GM10248 (cell line): ENCODE measurements around the gene CPSF4L.

Experiments
- CTCF ChIA-PET: fragments of 300-600 bp; sonication (Branson Sonifier 250); formaldehyde crosslinking; extraction: SDS; loops from one replicate; lab custom pipeline; 2021; ENCODE audit warnings: antibody characterized with exemption; lab: Yijun Ruan, JAX
- POLR2A ChIA-PET: fragments of 350-650 bp; sonication (Branson Sonifier 250); formaldehyde crosslinking; extraction: SDS; loops from one replicate; lab custom pipeline; 2020; ENCODE audit warnings: antibody characterized with exemption; lab: Yijun Ruan, JAX
- DNase-seq: peaks from one replicate; pipeline ENCODE4 v3.0.0; 2012; ENCODE audit errors: extremely low spot score
- TF ChIP-seq, protein P1 (sequence below): IDR thresholded peaks from 2 replicates; pipeline ENCODE4 v1.5.1; 2012; ENCODE audit warnings: mild to moderate bottlenecking, low read depth; ENCODE audit errors: extremely low read depth, missing control alignments, control extremely low read depth

CPSF4L gene

DNA sequence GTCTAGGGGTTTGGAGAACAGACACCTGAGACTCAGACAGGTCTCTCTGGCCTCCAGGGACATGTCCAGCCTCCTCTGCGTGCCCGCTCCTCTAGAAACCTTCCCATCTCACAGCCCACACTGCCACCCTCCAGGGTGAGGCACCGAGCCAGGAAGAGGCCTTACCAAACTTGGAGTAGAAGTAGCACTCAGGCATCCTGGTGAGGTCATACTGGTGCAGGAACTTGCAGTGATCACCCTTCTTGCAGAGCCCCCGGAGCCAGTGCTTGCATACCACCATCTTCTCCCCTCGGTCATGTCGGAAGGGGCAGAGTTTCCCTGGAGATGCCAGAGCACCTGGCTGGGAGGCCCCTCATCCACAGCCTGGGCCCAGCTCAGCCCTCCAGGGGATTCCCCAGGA is 4.2 kb downstream of the CPSF4L start:
- ChIA-PET POLR2A (no interaction called here), CTCF (interaction anchor here (0.7 to 2.1 kb wide), 5 partner anchors 12 to 115 kb away, joined by 3 to 19 read pairs (median 3); no protein-coding TSS in a partner anchor)
- TF ChIP-seq, protein P1, sequence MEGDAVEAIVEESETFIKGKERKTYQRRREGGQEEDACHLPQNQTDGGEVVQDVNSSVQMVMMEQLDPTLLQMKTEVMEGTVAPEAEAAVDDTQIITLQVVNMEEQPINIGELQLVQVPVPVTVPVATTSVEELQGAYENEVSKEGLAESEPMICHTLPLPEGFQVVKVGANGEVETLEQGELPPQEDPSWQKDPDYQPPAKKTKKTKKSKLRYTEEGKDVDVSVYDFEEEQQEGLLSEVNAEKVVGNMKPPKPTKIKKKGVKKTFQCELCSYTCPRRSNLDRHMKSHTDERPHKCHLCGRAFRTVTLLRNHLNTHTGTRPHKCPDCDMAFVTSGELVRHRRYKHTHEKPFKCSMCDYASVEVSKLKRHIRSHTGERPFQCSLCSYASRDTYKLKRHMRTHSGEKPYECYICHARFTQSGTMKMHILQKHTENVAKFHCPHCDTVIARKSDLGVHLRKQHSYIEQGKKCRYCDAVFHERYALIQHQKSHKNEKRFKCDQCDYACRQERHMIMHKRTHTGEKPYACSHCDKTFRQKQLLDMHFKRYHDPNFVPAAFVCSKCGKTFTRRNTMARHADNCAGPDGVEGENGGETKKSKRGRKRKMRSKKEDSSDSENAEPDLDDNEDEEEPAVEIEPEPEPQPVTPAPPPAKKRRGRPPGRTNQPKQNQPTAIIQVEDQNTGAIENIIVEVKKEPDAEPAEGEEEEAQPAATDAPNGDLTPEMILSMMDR, result no peak

DNA sequence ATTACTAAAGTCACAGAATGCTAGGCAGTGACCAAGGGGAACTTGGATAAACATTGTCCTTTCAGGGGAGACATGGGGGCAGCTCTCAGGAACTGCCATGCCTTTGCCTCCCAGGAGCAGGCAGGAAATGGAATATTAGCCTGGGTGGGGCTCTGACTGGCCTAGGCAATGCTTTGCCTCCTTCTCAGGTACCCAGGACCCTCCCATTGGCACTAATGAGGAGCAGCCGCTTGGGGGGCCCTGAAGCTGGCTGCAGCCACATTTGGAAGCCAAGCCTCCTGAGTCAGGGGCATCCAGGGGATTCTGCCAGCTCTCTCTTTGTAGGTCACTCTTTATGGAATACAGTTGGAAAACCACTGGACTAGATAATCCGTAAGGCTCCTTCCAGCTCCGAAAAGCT is 5.5 kb downstream of the CPSF4L start:
- no peak for DNase-seq
- ChIA-PET CTCF (interaction anchor here (0.7 to 5.0 kb wide), 15 partner anchors 9 to 700 kb away, joined by 3 to 220 read pairs (median 4); partner anchors contain the start of gene CDC42EP4), POLR2A (no interaction called here)
- TF ChIP-seq, protein P1, result no peak

More for the DNA sequence above, 4.2 kb downstream of the CPSF4L start:
- DNase-seq, result no peak

DNA sequence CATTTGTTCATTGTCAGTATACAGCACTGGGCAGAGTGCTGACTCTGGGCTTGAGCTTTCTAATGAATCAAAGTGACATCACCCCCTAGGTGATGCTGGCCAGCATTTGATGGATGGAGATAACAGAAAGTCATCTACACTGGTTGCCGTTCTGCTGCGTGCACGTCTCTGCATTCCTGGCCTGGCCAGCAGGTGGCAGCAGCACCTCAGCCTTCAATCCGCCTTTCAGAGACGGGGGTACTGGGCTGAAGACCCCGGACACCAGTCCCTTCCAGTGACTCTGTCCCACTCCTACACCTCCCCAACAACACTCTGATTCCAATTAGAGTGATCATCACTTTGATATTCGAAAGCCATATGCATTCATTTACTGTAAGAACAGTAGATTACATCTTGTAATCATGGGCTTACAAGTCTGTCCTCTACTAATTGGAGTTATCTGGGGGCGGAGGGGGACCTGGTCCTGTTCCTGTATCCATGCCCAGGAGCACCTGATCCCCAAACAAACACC is 6.0 kb downstream of the CPSF4L start:
- TF ChIP-seq, protein P1, result peak; percentile 96
- POLR2A ChIA-PET, result no interaction called here
- CTCF ChIA-PET, result interaction anchor here (0.6 to 5.0 kb wide), 38 partner anchors 8 to 530 kb away, joined by 3 to 220 read pairs (median 4); partner anchors contain the start of gene CDC42EP4
- DNase-seq, result peak; percentile 69

DNA sequence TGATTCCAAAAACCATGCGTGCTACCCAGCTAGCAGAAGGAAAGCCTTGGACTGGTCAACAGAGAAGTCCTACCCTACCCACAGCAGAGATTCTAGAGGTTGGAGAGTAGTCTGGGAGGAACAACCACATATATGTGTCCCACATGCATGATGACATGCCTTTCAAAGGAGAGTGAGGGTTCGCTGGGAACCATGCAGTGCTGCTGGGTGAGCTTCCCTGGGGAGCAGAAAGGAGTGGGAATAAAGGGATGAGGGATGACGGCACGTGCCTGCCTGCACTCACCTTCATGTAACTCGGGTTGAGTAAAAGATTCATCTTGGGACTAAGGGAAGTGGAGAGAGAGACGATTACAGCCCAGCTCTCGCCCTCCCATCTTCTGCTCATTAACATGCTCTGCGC is 9.8 kb downstream of the CPSF4L start:
- ChIA-PET CTCF (interaction anchor here (1.0 to 3.2 kb wide), 3 partner anchors 17 to 118 kb away, joined by 3 to 20 read pairs (median 3); no protein-coding TSS in a partner anchor), POLR2A (no interaction called here)
- TF ChIP-seq, protein P1, result no peak
- no peak for DNase-seq

DNA sequence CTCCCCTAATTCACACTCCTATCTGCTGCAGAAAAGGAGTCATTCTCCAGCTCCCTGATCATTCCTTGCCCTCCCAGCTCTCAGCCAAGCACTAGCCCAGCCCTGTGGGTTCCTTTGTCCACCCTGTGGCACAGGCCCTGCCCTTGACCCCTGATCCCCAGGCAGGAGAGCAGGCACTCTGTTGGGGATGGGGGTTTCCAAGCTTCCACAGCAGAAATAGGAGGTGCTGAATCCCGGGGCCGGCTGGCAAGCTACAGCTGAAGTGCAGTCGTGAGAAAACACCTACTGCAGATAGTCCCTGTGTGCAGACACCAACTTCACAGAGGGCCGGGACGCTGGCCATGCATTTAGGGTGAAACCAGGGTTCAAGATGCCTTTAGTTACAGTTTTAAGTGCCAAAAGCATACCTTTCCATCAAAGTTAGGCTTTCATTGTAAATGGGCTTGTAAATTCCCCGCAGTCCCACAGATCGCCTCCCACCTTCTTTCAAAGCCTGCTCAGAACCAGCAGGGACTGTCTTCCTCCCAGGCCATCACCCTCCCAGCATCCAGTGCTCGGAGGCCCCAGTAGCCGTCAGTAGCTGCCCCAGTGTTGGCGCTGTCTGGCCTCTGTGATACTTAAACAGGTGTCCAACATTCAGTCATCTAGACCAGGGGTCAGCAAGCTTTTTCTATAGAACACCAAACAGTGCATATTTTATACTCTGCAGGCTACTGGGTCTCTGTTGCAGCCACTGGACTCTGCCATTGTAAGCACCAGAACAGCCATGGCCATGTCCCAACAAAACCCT is 10.6 kb downstream of the CPSF4L start:
- CTCF ChIA-PET, result interaction anchor here (1.0 to 3.2 kb wide), 5 partner anchors 15 to 524 kb away, joined by 3 to 20 read pairs (median 3); a partner anchor contains a TSS

DNA sequence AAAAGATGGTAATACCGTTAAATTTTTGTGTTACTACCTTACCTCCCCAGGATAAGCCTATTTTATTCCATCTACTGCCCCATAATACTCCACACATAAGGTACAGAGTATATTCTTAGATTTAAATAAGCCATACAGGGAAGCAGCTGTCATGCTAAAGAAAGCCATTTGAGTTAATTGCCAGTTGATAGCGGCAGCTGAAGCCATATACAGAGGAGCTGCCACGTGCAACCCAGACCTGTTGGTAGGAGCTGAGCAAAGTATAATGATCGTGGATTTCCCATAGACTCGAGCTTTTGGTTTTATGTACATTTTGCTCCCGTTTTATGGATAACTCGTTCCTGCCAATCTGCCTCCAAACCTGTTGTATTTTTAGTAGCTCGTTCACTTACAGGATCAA is 12.0 kb downstream of the CPSF4L start:
- ChIA-PET POLR2A (no interaction called here), CTCF (interaction anchor here (1.3 to 3.2 kb wide), 4 partner anchors 18 to 525 kb away, joined by 3 to 20 read pairs (median 7); a partner anchor contains a TSS)
- TF ChIP-seq, protein P1, result no peak

More for the DNA sequence above, 10.6 kb downstream of the CPSF4L start:
- POLR2A ChIA-PET, result no interaction called here
- no peak for DNase-seq
- TF ChIP-seq, protein P1, result no peak

More for the DNA sequence above, 12.0 kb downstream of the CPSF4L start:
- DNase-seq, result no peak
